HepG2 (cell line): Measurements from ENCODE around the gene ZNF582. TPM values are rescaled to one million over a fixed set of nuclear protein-coding genes. Genes with fewer than 3 reads are reported as not detected.
A peak's percentile ranks its signal among the peaks of the same experiment; 100 is the strongest.

ENCODE experiments used
- ATAC-seq: fragments of 200-7000 bp; cut with Tn5 transposase; 3 replicates; pipeline ENCODE4 v1.9.1; 2020; ENCODE audit warnings: mild to moderate bottlenecking, moderate library complexity
- BruUV-seq: library from RNA; stranded (reverse); fragments of 400-500 nt; replicated peaks from 2 replicates; lab custom pipeline; 2021; lab: Mats Ljungman, UMichigan
- CTCF ChIA-PET: fragments of 300-600 bp; formaldehyde crosslinking; extraction: SDS; loops from one replicate; lab custom pipeline; 2021; ENCODE audit warnings: low total read pairs, inconsistent platforms, low intra/inter-chr PET ratio; lab: Yijun Ruan, JAX
- POLR2A ChIA-PET: fragments of 350-600 bp; sonication (Branson Sonifier 250); formaldehyde crosslinking; loops from one replicate; lab custom pipeline; 2020; ENCODE audit warnings: antibody characterized with exemption, inconsistent platforms; lab: Yijun Ruan, JAX
- DNase-seq: peaks from one replicate; pipeline ENCODE4 v3.0.0-alpha.2; 2015; ENCODE audit warnings: low spot score
- FAIRE-seq: peaks from 3 replicates; lab custom pipeline; 2011; peaks lifted over from hg19 to GRCh38; lab: Jason Lieb, UNC
- H2AFZ ChIP-seq: one replicate; pipeline ENCODE4 v1.6.1; 2011; ENCODE audit warnings: low read length, inconsistent platforms
- H3K27ac ChIP-seq: fragments of 300-600 bp; 3 replicates; pipeline ENCODE4 v1.8.0; 2011; ENCODE audit warnings: mixed run types, mild to moderate bottlenecking, mixed read lengths, low read length, inconsistent platforms; ENCODE audit not compliant: insufficient read depth; ENCODE audit errors: extremely low read length
- H3K27me3 ChIP-seq, 2 experiments: fragments of 200-600 bp in 1 of 2; 2 replicates in 1 of 2; 3 replicates in 1 of 2; pipeline versions ENCODE4 v1.6.0 to v1.8.0; 2011; ENCODE audit warnings: low read length in 2 of 2, mild to moderate bottlenecking in 2 of 2, moderate library complexity in 2 of 2, inconsistent platforms in 1 of 2; ENCODE audit not compliant: insufficient read depth in 2 of 2, control insufficient read depth in 1 of 2
- H3K36me3 ChIP-seq, 2 experiments: fragments of 200-600 bp in 1 of 2; replicated peaks in 1 of 2; 2 replicates in 1 of 2; 3 replicates in 1 of 2; pipeline versions ENCODE4 v1.5.1 to v1.8.0; 2011; ENCODE audit warnings: low read length in 2 of 2, inconsistent platforms in 1 of 2; ENCODE audit not compliant: insufficient read depth in 2 of 2, control insufficient read depth in 1 of 2
- H3K4me1 ChIP-seq: 2 replicates; pipeline ENCODE4 v1.5.1; 2012; ENCODE audit warnings: low read length, inconsistent platforms; ENCODE audit not compliant: insufficient read depth
- H3K4me2 ChIP-seq: 2 replicates; pipeline ENCODE4 v1.6.0; 2011; ENCODE audit warnings: low read depth, low read length, inconsistent platforms
- H3K4me3 ChIP-seq, 3 experiments: fragments of 200-600 bp in 1 of 3; sonication (generic), shearing (Covaris generic) in 1 of 3; replicated peaks in 1 of 3; 2 replicates each; pipeline ENCODE4 v1.5.1; 2011 to 2016; ENCODE audit warnings: low read length in 3 of 3, inconsistent platforms in 2 of 3, low read depth in 2 of 3, mild to moderate bottlenecking in 2 of 3, control low read depth in 1 of 3, mixed read lengths in 1 of 3; ENCODE audit not compliant: insufficient read depth in 1 of 3
- H3K79me2 ChIP-seq: one replicate; pipeline ENCODE4 v1.6.1; 2011; ENCODE audit warnings: low read length, inconsistent platforms; ENCODE audit not compliant: insufficient read depth
- H3K9ac ChIP-seq: 2 replicates; pipeline ENCODE4 v1.6.0; 2011; ENCODE audit warnings: mild to moderate bottlenecking, low read depth, low read length, inconsistent platforms; ENCODE audit not compliant: insufficient read depth
- H3K9me3 ChIP-seq: 2 replicates; pipeline ENCODE4 v1.5.1; 2012; ENCODE audit warnings: mild to moderate bottlenecking, low read length
- H4K20me1 ChIP-seq: 2 replicates; pipeline ENCODE4 v1.6.0; 2011; ENCODE audit warnings: inconsistent platforms, mild to moderate bottlenecking, low read length, moderate library complexity; ENCODE audit not compliant: insufficient read depth
- MBD4 ChIP-seq: IDR thresholded peaks from 2 replicates; pipeline ENCODE4 v1.6.1; 2012; ENCODE audit warnings: low read length, inconsistent platforms, borderline replicate concordance
- PAF1 ChIP-seq: IDR thresholded peaks from 2 replicates; pipeline ENCODE4 v1.6.1; 2016; ENCODE audit warnings: missing genetic modification reagents, missing compliant biosample characterization
- TAF1 ChIP-seq: sonication (generic); formaldehyde crosslinking; IDR thresholded peaks from 2 replicates; pipeline ENCODE4 v1.4.0; 2020; ENCODE audit warnings: missing genetic modification reagents
- YY1 ChIP-seq: IDR thresholded peaks from 2 replicates; pipeline ENCODE4 v1.6.1; 2011; ENCODE audit warnings: low read length, low read depth, moderate library complexity, mild to moderate bottlenecking; ENCODE audit not compliant: insufficient read depth, insufficient replicate concordance
- ZNF274 ChIP-seq: sonication (generic); formaldehyde crosslinking; IDR thresholded peaks from 2 replicates; pipeline ENCODE4 v1.5.1; 2020; ENCODE audit warnings: mild to moderate bottlenecking, missing genetic modification reagents
- ZNF781 ChIP-seq: sonication (generic); formaldehyde crosslinking; IDR thresholded peaks from 2 replicates; pipeline ENCODE4 v1.5.1; 2020; ENCODE audit warnings: borderline replicate concordance, mild to moderate bottlenecking, missing genetic modification reagents; ENCODE audit errors: not compliant biosample characterization
- WGBS: methylation state at CpG from one replicate; pipeline ENCODE4 v1.1.6; 2017; ENCODE audit warnings: low lambda C conversion rate; 5-methylcytosine and 5-hydroxymethylcytosine counted together
- in situ Hi-C: cut with HindIII; loops from 2 replicates; pipeline ENCODE4 v1.10.0; 2017; ENCODE audit warnings: low pct_unique_long_range_greater_than_20kb; ENCODE audit not compliant: extremely low pct_ligation_motif_present
- intact Hi-C: fragments of 100-400 bp; cut with micrococcal nuclease; formaldehyde crosslinking; loops from one replicate; pipeline ENCODE4 v1.10.0; 2022; ENCODE audit not compliant: unreplicated experiment
- polyA plus RNA-seq, 8 experiments: library from polyadenylated mRNA; depleted of rRNA in 3 of 8; stranded (reverse) in 7 of 8; unstranded in 1 of 8; fragments of >200 nt; fragmentation: Illumina TruSeq in 4 of 8; extraction: Trizol in 4 of 8; gene quantifications; 2 replicates each; pipeline versions ENCODE4 v1.2.1 to v1.2.3, GENCODE V29; 2011 to 2016; ENCODE audit warnings: low read depth in 4 of 8, missing spikeins in 1 of 8, mixed read lengths in 1 of 8; ENCODE audit not compliant: insufficient read depth in 1 of 8
- total RNA-seq, 5 experiments: library from RNA; depleted of rRNA; stranded (reverse); fragments of >200 nt; fragmentation: Illumina TruSeq; extraction: Trizol; gene quantifications; 2 replicates each; pipeline ENCODE4 v1.2.3, GENCODE V29; 2016; ENCODE audit warnings: low read depth in 1 of 5
- TF ChIP-seq, protein P1 (sequence below): sonication (generic); formaldehyde crosslinking; IDR thresholded peaks from 2 replicates; pipeline ENCODE4 v1.5.0; 2020; ENCODE audit warnings: missing genetic modification reagents, mild to moderate bottlenecking, borderline replicate concordance
- TF ChIP-seq, protein P2 (sequence below): sonication (generic); formaldehyde crosslinking; IDR thresholded peaks from 2 replicates; pipeline ENCODE4 v1.4.0; 2020; ENCODE audit warnings: missing genetic modification reagents
- TF ChIP-seq, protein P3 (sequence below): sonication (generic); formaldehyde crosslinking; IDR thresholded peaks from 2 replicates; pipeline ENCODE4 v1.4.0; 2020; ENCODE audit warnings: missing genetic modification reagents

Gene ZNF582
- total and polyA plus RNA-seq, 2 of the 13 experiments (the other 11 are each of a cell fraction or from before 2014, with no cell fraction given): 0.83 to 1.6 TPM

DNA sequence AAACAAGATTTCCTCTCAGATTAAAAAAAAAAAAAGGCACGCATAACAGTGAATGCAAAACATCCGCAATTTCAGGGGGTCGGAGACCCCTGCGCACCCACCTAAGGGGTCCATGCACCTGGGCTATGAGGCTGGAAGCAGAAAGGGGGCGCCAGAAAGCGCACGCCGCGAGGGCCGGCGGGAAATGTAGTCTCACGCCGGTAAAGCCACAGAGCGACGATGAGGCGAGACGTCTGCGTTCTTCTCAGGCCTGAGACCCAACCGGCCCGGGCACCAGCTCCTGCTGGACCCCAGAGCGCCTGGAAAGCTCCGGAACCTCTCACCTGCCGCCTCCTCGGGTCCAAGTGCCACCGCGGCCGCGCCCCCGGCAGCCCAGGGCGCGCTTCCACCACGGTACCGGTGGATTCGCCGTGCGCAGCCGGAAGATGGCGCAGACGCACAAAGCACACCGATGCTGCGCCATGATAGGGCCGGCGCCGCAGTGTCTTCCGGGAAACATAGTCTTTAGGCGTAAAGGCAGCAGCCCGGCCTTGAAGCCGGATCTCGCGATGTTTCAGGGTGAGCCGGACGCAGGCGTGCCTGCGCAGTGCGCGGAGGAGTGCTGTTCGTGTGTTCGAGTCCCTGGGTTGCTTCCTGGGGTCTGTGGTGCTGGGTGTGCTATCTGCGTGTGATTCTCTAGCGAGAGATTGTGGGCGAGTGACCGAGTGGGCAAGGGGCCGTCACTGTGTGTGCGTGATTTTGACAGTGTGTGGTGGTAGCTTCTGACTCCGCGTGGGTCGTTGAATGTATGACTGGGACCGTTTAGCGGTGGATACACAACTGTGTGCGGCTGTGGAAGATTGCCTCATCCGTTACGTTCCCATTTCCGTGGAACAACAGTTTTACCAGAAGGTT, at the start of gene ZNF582 (continued):
- TF ChIP-seq, protein P1, sequence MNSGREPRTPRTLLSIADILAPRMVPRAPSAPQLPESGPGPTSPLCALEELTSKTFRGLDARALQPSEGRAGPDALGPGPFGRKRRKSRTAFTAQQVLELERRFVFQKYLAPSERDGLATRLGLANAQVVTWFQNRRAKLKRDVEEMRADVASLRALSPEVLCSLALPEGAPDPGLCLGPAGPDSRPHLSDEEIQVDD: no peak
- TF ChIP-seq YY1 (peak; percentile 85), MBD4 (no peak), PAF1 (CRISPR knock-in tag) (no peak), ZNF781 (CRISPR knock-in tag) (peak; percentile 46), TAF1 (CRISPR knock-in tag) (peak; percentile 32; the same call in 1 of the 2 replicates)
- TF ChIP-seq, protein P2, sequence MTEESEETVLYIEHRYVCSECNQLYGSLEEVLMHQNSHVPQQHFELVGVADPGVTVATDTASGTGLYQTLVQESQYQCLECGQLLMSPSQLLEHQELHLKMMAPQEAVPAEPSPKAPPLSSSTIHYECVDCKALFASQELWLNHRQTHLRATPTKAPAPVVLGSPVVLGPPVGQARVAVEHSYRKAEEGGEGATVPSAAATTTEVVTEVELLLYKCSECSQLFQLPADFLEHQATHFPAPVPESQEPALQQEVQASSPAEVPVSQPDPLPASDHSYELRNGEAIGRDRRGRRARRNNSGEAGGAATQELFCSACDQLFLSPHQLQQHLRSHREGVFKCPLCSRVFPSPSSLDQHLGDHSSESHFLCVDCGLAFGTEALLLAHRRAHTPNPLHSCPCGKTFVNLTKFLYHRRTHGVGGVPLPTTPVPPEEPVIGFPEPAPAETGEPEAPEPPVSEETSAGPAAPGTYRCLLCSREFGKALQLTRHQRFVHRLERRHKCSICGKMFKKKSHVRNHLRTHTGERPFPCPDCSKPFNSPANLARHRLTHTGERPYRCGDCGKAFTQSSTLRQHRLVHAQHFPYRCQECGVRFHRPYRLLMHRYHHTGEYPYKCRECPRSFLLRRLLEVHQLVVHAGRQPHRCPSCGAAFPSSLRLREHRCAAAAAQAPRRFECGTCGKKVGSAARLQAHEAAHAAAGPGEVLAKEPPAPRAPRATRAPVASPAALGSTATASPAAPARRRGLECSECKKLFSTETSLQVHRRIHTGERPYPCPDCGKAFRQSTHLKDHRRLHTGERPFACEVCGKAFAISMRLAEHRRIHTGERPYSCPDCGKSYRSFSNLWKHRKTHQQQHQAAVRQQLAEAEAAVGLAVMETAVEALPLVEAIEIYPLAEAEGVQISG (CRISPR knock-in tag): peak; percentile 65
- TF ChIP-seq, all 625 proteins: peak for 95

DNA sequence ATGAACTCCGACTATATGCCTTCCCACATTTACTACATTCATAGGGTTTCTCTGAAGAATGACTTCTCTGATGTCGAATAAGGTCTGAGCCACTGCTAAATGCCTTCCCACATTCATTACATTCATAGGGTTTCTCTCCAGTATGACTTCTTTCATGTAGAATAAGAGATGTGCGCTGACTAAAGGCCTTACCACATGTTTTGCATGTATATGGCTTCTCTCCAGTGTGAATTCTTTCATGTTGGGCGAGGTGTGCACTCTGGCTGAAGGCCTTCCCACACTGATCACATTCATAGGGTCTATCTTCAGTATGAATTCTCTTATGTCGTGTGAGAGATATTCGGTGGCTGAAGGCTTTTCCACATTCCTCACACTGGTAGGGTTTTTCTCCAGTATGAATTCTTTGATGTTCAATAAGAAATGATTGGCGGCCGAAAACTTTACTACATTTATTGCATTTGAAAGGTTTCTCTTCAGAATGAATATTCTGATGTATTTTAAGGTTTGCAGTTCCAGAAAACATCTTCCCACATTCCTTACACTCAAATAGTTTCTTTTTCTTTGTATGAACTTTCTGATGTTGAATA, 48.0 kb upstream of the ZNF582 start:
- no peak for FAIRE-seq
- CTCF ChIA-PET: no interaction called here
- H3K4me2 ChIP-seq: no peak overlapping the region
- H3K27me3 ChIP-seq: no peaks in the 10 kb centered on the region
- no TSS peak for BruUV-seq
- no peaks in the 10 kb centered on the region for H3K4me1 ChIP-seq
- ATAC-seq: no peak
- no peak overlapping the region for H3K27ac ChIP-seq
- H3K4me3 ChIP-seq: no peak overlapping the region
- DNase-seq: no peak
- no peak overlapping the region for H3K9ac ChIP-seq
- no peaks in the 10 kb centered on the region for H3K79me2 ChIP-seq
- no peak overlapping the region for H2AFZ ChIP-seq
- in situ Hi-C loops (no loop called here), intact Hi-C loops (no loop called here)
- H3K9me3 ChIP-seq: peaks cover 84% of the 10 kb centered on the region
- POLR2A ChIA-PET: no interaction called here
- H3K36me3 ChIP-seq: no peaks in the 10 kb centered on the region
- 16% methylated on average over 8 of the region's 8 CpGs for WGBS
- H4K20me1 ChIP-seq: no peaks in the 10 kb centered on the region
- TF ChIP-seq, protein P3, sequence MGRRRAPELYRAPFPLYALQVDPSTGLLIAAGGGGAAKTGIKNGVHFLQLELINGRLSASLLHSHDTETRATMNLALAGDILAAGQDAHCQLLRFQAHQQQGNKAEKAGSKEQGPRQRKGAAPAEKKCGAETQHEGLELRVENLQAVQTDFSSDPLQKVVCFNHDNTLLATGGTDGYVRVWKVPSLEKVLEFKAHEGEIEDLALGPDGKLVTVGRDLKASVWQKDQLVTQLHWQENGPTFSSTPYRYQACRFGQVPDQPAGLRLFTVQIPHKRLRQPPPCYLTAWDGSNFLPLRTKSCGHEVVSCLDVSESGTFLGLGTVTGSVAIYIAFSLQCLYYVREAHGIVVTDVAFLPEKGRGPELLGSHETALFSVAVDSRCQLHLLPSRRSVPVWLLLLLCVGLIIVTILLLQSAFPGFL (CRISPR knock-in tag): no peak
- TF ChIP-seq ZNF274 (CRISPR knock-in tag): peak; percentile 49; the same call in 1 of the 2 replicates
